Measurements from ENCODE around the gene BRF1.

Gene BRF1

GRCh38 chr14:105224845-105225570 is 75.8 kb downstream of the BRF1 start:
- Histone ChIP-seq H3K9me3 (ENCODE audit: control insufficient read depth, insufficient read depth, low read length) (no peaks in the 10 kb centered on the region), H3K27me3 (ENCODE audit: control insufficient read depth, insufficient read depth, low read length) (no peaks in the 10 kb centered on the region), H3K4me1 (ENCODE audit: control insufficient read depth, insufficient read depth, low read length) (no peaks in the 10 kb centered on the region), H3K9ac (ENCODE audit: low read depth, low read length) (no peak overlapping the region), H3K36me3 (ENCODE audit: control insufficient read depth, insufficient read depth, low read length) (peaks cover 15% of the 10 kb centered on the region), H3K4me3 (ENCODE audit: low read depth, low read length) (no peak overlapping the region)

DNA sequence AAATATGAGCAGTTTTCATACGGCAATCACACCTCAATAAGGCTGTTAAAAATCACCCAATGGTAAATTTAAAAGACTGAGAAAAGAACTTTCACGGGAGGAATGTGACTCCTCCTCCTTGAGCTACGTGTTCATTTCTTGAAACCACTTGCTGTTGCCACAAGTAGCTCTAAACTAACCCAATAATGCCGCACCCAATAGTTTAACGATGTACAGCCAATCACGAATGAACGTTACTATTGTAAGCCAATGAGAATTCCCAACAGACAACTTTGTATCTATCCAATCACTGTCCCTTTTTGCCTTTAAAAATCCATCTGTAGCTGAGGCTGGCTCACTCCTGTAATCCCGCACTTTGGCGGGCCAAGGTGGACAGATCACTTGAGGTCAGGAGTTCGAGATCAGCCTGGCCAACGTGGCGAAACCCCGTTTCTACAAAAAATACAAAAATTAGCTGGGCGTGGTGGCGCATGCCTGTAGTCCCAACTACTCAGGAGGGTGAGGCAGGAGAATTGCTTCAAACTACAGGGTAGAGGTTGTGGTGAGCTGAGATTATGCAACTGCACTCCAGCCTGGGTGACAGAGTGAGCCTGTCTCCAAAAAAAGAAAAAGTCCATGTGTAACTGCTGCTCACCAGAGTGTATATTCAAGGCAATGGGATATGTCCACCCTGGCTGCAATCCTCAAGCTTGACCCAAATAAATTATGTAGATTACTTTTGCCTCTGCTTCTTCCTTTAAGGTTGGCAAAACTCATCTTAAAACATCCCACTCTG is 76.8 kb downstream of the BRF1 start:
- H3K36me3 ChIP-seq (ENCODE audit: control insufficient read depth, insufficient read depth, low read length), result peaks cover 18% of the 10 kb centered on the region
- no peaks in the 10 kb centered on the region for H3K4me1 ChIP-seq (ENCODE audit: control insufficient read depth, insufficient read depth, low read length)
- H3K9me3 ChIP-seq (ENCODE audit: control insufficient read depth, insufficient read depth, low read length), result no peaks in the 10 kb centered on the region
- no peak overlapping the region for H3K9ac ChIP-seq (ENCODE audit: low read depth, low read length)
- no peak overlapping the region for H3K4me3 ChIP-seq (ENCODE audit: low read depth, low read length)
- no peaks in the 10 kb centered on the region for H3K27me3 ChIP-seq (ENCODE audit: control insufficient read depth, insufficient read depth, low read length)

DNA sequence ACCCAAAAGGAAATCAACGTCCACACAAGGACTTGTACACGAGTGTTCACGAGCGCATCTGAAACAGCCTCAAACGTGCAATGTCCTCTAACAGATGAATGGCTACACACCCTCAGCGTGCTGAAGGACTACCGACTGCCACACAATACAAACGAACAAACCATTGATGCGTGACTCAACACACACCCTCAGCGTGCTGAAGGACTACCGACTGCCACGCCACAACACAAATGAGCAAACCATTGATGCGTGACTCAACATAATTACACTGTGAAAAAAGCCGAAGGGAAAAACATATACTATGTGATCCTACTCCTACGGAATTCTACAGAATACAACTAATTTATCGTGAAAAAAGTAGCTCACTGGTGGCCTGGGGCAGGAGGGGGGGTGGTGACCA is 77.5 kb downstream of the BRF1 start:
- Histone ChIP-seq H3K9ac (ENCODE audit: low read depth, low read length) (no peak overlapping the region), H3K9me3 (ENCODE audit: control insufficient read depth, insufficient read depth, low read length) (no peaks in the 10 kb centered on the region), H3K27me3 (ENCODE audit: control insufficient read depth, insufficient read depth, low read length) (no peaks in the 10 kb centered on the region), H3K4me3 (ENCODE audit: low read depth, low read length) (no peak overlapping the region), H3K36me3 (ENCODE audit: control insufficient read depth, insufficient read depth, low read length) (peaks cover 23% of the 10 kb centered on the region), H3K4me1 (ENCODE audit: control insufficient read depth, insufficient read depth, low read length) (no peaks in the 10 kb centered on the region)

GRCh38 chr14:105221598-105222178 is 79.1 kb downstream of the BRF1 start:
- Histone ChIP-seq H3K27me3 (ENCODE audit: control insufficient read depth, insufficient read depth, low read length) (no peaks in the 10 kb centered on the region), H3K4me3 (ENCODE audit: low read depth, low read length) (no peak overlapping the region), H3K9ac (ENCODE audit: low read depth, low read length) (no peak overlapping the region), H3K9me3 (ENCODE audit: control insufficient read depth, insufficient read depth, low read length) (no peaks in the 10 kb centered on the region), H3K36me3 (ENCODE audit: control insufficient read depth, insufficient read depth, low read length) (peaks cover 30% of the 10 kb centered on the region), H3K4me1 (ENCODE audit: control insufficient read depth, insufficient read depth, low read length) (no peaks in the 10 kb centered on the region)

DNA sequence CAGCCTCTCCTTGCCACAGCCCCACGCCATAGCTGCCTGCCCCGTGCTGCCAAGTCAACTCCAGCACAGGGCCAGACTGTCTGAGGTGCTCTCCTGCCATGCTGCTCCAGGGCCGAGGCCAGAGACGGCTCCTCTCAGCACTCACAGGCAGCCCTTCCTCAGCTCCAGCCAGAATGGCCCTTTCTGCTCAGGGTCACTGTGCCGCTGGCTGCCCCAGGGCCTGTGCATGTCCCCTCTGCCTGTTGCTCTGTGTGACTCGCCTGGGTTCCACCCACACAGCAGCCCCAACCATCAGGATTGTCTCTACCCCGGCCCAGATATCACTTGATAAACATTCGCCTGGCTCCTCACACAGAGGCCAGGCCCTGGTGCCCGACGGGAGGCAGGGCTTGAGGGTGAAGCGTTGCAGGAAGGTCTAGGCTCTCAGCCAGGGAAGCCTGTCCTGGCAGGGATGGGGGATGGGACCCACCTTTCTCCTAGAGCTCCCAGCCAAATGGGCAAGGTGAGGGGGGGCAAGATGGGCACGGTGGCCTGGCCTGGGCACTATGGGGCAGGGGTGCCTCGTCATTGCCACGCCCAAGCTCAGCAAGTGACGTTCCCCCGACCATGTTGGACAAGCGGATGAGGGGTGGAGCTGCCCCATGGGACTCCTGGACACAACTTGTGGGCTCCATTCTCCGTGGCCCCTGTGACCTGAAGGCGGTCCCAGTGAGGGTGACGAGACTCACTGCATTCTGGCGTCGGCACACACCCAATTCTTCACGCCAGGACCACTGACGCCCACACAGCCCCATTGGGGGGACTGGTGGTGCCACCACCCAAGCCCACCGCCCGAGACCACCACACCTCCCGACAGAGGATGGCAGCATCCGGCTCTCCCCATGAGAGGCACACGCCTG is 79.9 kb downstream of the BRF1 start:
- peaks cover 27% of the 10 kb centered on the region for H3K36me3 ChIP-seq (ENCODE audit: control insufficient read depth, insufficient read depth, low read length)
- no peak overlapping the region for H3K4me3 ChIP-seq (ENCODE audit: low read depth, low read length)
- no peaks in the 10 kb centered on the region for H3K4me1 ChIP-seq (ENCODE audit: control insufficient read depth, insufficient read depth, low read length)
- no peaks in the 10 kb centered on the region for H3K9me3 ChIP-seq (ENCODE audit: control insufficient read depth, insufficient read depth, low read length)
- no peak overlapping the region for H3K9ac ChIP-seq (ENCODE audit: low read depth, low read length)
- no peaks in the 10 kb centered on the region for H3K27me3 ChIP-seq (ENCODE audit: control insufficient read depth, insufficient read depth, low read length)

- peaks cover 24% of the 10 kb centered on the region for H3K36me3 ChIP-seq (ENCODE audit: control insufficient read depth, insufficient read depth, low read length)
- no peaks in the 10 kb centered on the region for H3K27me3 ChIP-seq (ENCODE audit: control insufficient read depth, insufficient read depth, low read length)
Observed at GRCh38 chr14:105219753-105220152, 81.0 kb downstream of the BRF1 start.

DNA sequence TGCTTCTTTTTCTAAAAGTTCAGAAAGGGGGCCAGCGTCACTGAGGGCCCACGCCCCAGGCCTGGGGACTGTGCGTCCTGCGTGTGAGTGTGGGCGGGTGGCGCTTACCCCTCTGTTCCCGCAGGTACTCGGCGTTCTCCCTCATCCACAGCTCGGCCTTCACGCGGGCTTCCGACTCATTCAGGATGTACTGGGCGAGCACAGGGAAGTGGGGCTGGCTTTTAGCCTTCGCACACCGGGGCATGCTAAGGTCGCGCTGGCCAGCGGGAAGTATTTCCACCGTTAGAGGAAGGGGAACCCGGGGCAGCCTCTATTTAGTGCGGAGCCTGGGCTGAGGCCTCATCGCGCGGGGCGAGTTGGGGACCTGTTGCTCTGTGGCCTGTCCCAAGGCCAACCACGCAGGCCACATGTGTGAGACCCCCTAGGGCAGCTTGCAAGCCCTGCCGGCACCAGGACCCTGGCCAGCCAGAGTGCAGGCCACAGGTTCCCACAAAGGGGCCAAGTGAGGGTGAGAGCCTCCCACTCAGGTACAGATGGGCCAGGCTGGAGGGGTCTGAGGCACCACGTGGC is 81.7 kb downstream of the BRF1 start:
- no peak overlapping the region for H3K4me3 ChIP-seq (ENCODE audit: low read depth, low read length)
- no peak overlapping the region for H3K9ac ChIP-seq (ENCODE audit: low read depth, low read length)
- no peaks in the 10 kb centered on the region for H3K9me3 ChIP-seq (ENCODE audit: control insufficient read depth, insufficient read depth, low read length)
- no peaks in the 10 kb centered on the region for H3K27me3 ChIP-seq (ENCODE audit: control insufficient read depth, insufficient read depth, low read length)
- H3K4me1 ChIP-seq (ENCODE audit: control insufficient read depth, insufficient read depth, low read length), result no peaks in the 10 kb centered on the region
- peaks cover 27% of the 10 kb centered on the region for H3K36me3 ChIP-seq (ENCODE audit: control insufficient read depth, insufficient read depth, low read length)

More at GRCh38 chr14:105219753-105220152, 81.0 kb downstream of the BRF1 start:
- H3K4me1 ChIP-seq (ENCODE audit: control insufficient read depth, insufficient read depth, low read length), result no peaks in the 10 kb centered on the region
- H3K9me3 ChIP-seq (ENCODE audit: control insufficient read depth, insufficient read depth, low read length), result no peaks in the 10 kb centered on the region
- no peak overlapping the region for H3K9ac ChIP-seq (ENCODE audit: low read depth, low read length)
- H3K4me3 ChIP-seq (ENCODE audit: low read depth, low read length), result no peak overlapping the region

DNA sequence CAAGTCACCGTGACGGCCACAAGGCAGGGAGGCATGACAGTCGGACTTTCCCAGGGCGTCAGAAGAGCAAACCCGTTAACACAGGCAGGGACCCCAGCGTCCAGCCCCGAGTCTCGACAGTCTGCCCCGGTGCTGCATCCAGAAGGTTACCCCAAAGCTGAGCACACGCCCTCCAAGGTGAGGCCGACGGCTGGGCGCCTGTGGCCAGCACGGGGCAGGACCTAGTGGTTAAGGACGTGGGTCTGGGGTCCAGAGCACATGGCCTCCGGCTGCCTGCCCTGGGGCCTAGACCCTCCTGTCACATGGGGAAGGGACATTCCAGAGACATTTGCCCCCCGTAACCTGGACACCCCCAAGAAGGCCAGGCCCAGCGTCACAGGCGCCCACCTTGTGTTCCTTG is 82.2 kb downstream of the BRF1 start:
- Histone ChIP-seq H3K4me3 (ENCODE audit: low read depth, low read length) (no peak overlapping the region), H3K36me3 (ENCODE audit: control insufficient read depth, insufficient read depth, low read length) (peaks cover 27% of the 10 kb centered on the region), H3K4me1 (ENCODE audit: control insufficient read depth, insufficient read depth, low read length) (no peaks in the 10 kb centered on the region), H3K27me3 (ENCODE audit: control insufficient read depth, insufficient read depth, low read length) (no peaks in the 10 kb centered on the region), H3K9me3 (ENCODE audit: control insufficient read depth, insufficient read depth, low read length) (no peaks in the 10 kb centered on the region), H3K9ac (ENCODE audit: low read depth, low read length) (no peak overlapping the region)

DNA sequence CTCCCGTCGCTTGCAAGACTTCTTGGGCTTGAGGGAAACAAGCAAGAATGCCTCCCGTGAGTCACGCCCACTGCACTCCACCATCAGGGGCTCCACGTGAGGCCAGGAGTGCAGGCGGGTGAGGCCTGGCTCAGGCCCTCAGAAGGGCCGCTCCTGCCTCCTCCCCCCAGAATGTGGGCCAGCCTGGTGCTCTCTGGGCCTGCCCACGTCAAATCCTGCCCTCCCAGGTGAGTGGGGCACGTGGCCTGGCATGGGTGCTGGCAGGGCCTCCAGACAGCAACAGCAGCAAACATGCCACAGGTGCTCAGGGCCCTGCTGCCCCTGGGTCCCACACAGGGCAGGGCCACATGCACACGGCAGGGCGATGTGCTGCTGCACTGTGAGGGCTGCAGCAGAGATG is 83.0 kb downstream of the BRF1 start:
- Histone ChIP-seq H3K4me1 (ENCODE audit: control insufficient read depth, insufficient read depth, low read length) (no peaks in the 10 kb centered on the region), H3K36me3 (ENCODE audit: control insufficient read depth, insufficient read depth, low read length) (peaks cover 26% of the 10 kb centered on the region), H3K27me3 (ENCODE audit: control insufficient read depth, insufficient read depth, low read length) (no peaks in the 10 kb centered on the region)

GRCh38 chr14:105216490-105217247 is 84.1 kb downstream of the BRF1 start:
- Histone ChIP-seq H3K36me3 (ENCODE audit: control insufficient read depth, insufficient read depth, low read length) (peaks cover 26% of the 10 kb centered on the region), H3K4me1 (ENCODE audit: control insufficient read depth, insufficient read depth, low read length) (no peaks in the 10 kb centered on the region), H3K9me3 (ENCODE audit: control insufficient read depth, insufficient read depth, low read length) (no peaks in the 10 kb centered on the region), H3K4me3 (ENCODE audit: low read depth, low read length) (no peak overlapping the region), H3K27me3 (ENCODE audit: control insufficient read depth, insufficient read depth, low read length) (no peaks in the 10 kb centered on the region), H3K9ac (ENCODE audit: low read depth, low read length) (no peak overlapping the region)

More for the DNA sequence above, 83.0 kb downstream of the BRF1 start:
- no peak overlapping the region for H3K4me3 ChIP-seq (ENCODE audit: low read depth, low read length)
- no peaks in the 10 kb centered on the region for H3K9me3 ChIP-seq (ENCODE audit: control insufficient read depth, insufficient read depth, low read length)
- no peak overlapping the region for H3K9ac ChIP-seq (ENCODE audit: low read depth, low read length)
